ENCODE results near the gene HEYL.

HEYL gene

GRCh38 chr1:39593386-39593785 is 46.1 kb downstream of the HEYL start:
- no peak for DNase-seq (ENCODE audit: low spot score)
- in situ Hi-C loops (cut with MboI; ENCODE audit: low pct_unique_long_range_greater_than_20kb, low sequenced_read_pairs, unreplicated experiment), result no loop called here
- no peak for TF ChIP-seq CTCF (IDR thresholded peaks at IDR 0.05; ENCODE audit: extremely low read depth, insufficient read depth, missing control alignments)

DNA sequence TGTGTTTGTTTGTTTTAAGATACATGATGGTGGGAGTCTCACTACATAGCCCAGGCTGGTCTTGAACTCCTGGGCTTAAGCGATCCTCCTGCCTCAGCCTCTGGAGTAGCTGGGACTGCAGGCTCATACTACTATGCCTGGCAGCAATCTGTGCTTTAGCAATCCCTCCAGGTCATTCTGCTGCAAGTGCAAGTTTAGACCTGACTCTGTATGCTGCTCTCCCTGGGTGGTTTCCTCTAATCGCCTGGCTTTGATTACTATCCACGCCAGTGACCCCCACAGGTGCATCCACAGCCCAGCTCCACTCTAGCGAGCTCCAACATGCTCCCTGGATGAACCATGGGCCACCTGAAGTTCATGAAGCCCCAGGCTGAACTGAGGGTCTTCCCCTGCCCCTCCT is 47.4 kb downstream of the HEYL start:
- no peak for TF ChIP-seq CTCF (IDR thresholded peaks at IDR 0.05; ENCODE audit: extremely low read depth, insufficient read depth, missing control alignments)
- DNase-seq (ENCODE audit: low spot score), result no peak
- in situ Hi-C loops (cut with MboI; ENCODE audit: low pct_unique_long_range_greater_than_20kb, low sequenced_read_pairs, unreplicated experiment), result no loop called here

DNA sequence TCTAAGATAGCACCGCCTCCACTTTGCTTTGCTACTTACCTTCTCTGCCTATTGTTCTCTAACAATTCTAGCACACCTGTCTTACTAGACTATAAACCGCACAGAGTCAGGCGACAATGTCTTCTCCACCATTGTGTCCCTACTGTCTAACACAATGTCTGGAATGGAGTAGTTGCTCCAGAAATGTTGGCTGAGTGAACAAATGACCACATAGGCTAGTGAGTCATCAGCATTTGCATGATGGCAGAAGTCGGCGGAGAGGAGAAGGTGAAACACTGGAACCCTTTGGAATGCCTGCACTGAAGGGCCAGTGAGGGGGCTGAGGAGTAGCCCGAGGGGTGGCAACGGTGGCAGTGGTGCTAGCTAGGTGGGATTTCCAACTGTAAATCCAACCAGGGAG is 48.9 kb downstream of the HEYL start:
- no peak for DNase-seq (ENCODE audit: low spot score)
- in situ Hi-C loops (cut with MboI; ENCODE audit: low pct_unique_long_range_greater_than_20kb, low sequenced_read_pairs, unreplicated experiment), result no loop called here
- no peak for TF ChIP-seq CTCF (IDR thresholded peaks at IDR 0.05; ENCODE audit: extremely low read depth, insufficient read depth, missing control alignments)

DNA sequence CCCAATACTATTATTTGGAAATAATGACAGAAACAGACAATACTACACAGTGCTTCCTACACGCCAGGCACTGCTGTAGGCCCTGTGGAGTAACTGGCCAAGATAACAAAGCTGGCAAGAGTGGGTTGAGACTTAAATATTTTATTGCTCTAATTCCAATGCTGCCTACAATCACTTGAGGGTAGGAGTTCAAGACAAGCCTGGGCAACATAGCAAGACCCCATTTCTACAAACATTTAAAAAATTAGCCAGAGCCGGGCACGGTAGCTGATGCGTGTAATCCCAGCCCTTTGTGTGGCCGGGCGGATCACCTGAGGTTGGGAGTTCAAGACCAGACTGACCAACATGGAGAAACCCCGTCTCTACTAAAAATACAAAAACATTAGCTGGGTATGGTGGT is 53.5 kb downstream of the HEYL start:
- DNase-seq (ENCODE audit: low spot score), result no peak
- in situ Hi-C loops (cut with MboI; ENCODE audit: low pct_unique_long_range_greater_than_20kb, low sequenced_read_pairs, unreplicated experiment), result no loop called here
- TF ChIP-seq CTCF (IDR thresholded peaks at IDR 0.05; ENCODE audit: extremely low read depth, insufficient read depth, missing control alignments), result no peak

- in situ Hi-C loops (cut with MboI; ENCODE audit: low pct_unique_long_range_greater_than_20kb, low sequenced_read_pairs, unreplicated experiment), result no loop called here
- peak; percentile 61 for DNase-seq (ENCODE audit: low spot score)
- no peak for TF ChIP-seq CTCF (IDR thresholded peaks at IDR 0.05; ENCODE audit: extremely low read depth, insufficient read depth, missing control alignments)
Observed at GRCh38 chr1:39576016-39576657, 63.3 kb downstream of the HEYL start.

- peak; percentile 49 for DNase-seq (ENCODE audit: low spot score)
- TF ChIP-seq CTCF (IDR thresholded peaks at IDR 0.05; ENCODE audit: extremely low read depth, insufficient read depth, missing control alignments), result no peak
- in situ Hi-C loops (cut with MboI; ENCODE audit: low pct_unique_long_range_greater_than_20kb, low sequenced_read_pairs, unreplicated experiment), result no loop called here
Observed at GRCh38 chr1:39575191-39576015, 64.0 kb downstream of the HEYL start.
